WERI-Rb-1 (cell line): ENCODE measurements around the gene OSTC.

Experiments
- DNase-seq: peaks from one replicate; pipeline ENCODE4 v3.0.0-alpha.2; 2020
- H3K27ac ChIP-seq: fragments of 250-450 bp; sonication (Bioruptor Pico); 2 replicates; pipeline ENCODE4 v1.5.1; 2020; ENCODE audit warnings: mild to moderate bottlenecking, moderate library complexity
- H3K27me3 ChIP-seq: fragments of 250-450 bp; sonication (Bioruptor Pico); 2 replicates; pipeline ENCODE4 v1.5.1; 2021; ENCODE audit warnings: mild to moderate bottlenecking, low read depth, moderate library complexity; ENCODE audit not compliant: insufficient read depth, severe bottlenecking
- H3K36me3 ChIP-seq: fragments of 250-450 bp; sonication (Bioruptor Pico); 2 replicates; pipeline ENCODE4 v1.5.1; 2020; ENCODE audit warnings: mild to moderate bottlenecking, moderate library complexity
- H3K4me3 ChIP-seq: 2 replicates; pipeline ENCODE4 v1.5.1; 2011; ENCODE audit warnings: low read depth, mild to moderate bottlenecking, control low read depth, low read length
- H3K9me3 ChIP-seq: fragments of 250-450 bp; sonication (Bioruptor Pico); 2 replicates; pipeline ENCODE4 v1.5.1; 2021; ENCODE audit warnings: mild to moderate bottlenecking, moderate library complexity; ENCODE audit not compliant: severe bottlenecking
- CTCF ChIP-seq: IDR thresholded peaks from 2 replicates; pipeline ENCODE4 v1.5.1; 2011; ENCODE audit warnings: low read depth, mild to moderate bottlenecking, control low read depth, inconsistent platforms, low read length

Gene OSTC

GRCh38 chr4:108696160-108696559 lies 45.8 kb downstream of the OSTC start:
- Histone ChIP-seq H3K36me3 (no peaks in the 10 kb centered on the region), H3K27me3 (no peaks in the 10 kb centered on the region), H3K4me3 (no peak overlapping the region), H3K27ac (no peak overlapping the region), H3K9me3 (no peaks in the 10 kb centered on the region)
- no peak for TF ChIP-seq CTCF
- no peak for DNase-seq

DNA sequence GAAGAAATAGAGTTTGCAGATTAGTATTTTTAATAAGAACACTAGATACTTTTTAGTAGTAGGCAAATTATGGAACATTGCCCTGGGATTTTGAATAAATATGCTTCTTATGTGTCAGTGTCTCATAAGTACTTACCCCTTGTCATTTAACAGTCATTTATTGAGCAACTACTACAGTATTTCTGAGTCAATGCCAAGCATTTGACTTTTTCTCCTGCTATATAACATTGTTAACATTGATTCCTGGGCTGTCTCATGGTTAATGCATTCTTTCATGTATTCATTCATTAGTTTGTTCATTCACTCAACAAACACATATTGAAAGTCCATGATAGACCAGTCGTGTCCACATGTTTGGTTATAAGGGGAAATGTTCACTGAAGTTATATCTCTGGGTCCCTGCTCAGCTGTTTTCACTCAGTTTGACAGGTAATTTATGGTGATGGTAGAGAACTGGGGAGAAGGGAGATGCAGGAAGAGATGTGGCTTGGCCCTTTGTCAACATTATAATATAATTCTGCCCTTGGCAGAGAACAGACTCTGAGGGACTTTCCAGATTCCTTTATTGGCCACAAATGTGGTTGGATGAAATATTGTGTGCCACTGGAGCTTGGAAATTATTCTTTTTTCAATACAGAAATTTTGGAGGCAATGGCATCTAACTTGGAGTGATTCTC lies 49.8 kb downstream of the OSTC start:
- no peaks in the 10 kb centered on the region for H3K27me3 ChIP-seq
- no peak for TF ChIP-seq CTCF
- H3K9me3 ChIP-seq = no peaks in the 10 kb centered on the region
- no peak for DNase-seq
- H3K27ac ChIP-seq = no peak overlapping the region
- H3K36me3 ChIP-seq = no peaks in the 10 kb centered on the region
- no peak overlapping the region for H3K4me3 ChIP-seq

DNA sequence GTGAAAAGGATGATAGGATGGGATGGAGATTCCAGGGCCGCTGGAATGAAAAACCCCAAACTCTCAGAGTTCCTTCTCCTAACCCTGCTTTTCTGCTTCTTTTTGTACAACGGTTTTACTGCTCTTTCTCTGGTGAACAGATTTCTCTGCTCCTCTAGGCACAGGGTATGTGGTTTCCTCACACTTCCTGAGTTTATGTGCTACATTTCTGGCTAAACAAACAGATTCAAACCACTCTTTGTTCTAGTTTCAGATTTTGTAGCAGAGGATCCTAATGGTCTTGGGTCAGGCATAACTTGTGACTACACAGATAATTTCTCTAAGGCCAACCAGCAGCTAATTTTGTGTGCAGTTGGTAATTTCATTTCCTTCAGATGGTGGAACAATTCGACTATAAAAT lies 52.6 kb downstream of the OSTC start:
- H3K4me3 ChIP-seq = no peak overlapping the region
- TF ChIP-seq CTCF = no peak
- H3K27me3 ChIP-seq = no peaks in the 10 kb centered on the region
- H3K27ac ChIP-seq = no peak overlapping the region
- no peaks in the 10 kb centered on the region for H3K9me3 ChIP-seq
- H3K36me3 ChIP-seq = no peaks in the 10 kb centered on the region
- no peak for DNase-seq

GRCh38 chr4:108703370-108703769 lies 53.0 kb downstream of the OSTC start:
- H3K9me3 ChIP-seq = no peaks in the 10 kb centered on the region
- TF ChIP-seq CTCF = no peak
- DNase-seq = no peak
- H3K36me3 ChIP-seq = no peaks in the 10 kb centered on the region
- H3K27me3 ChIP-seq = no peaks in the 10 kb centered on the region
- no peak overlapping the region for H3K27ac ChIP-seq
- H3K4me3 ChIP-seq = no peak overlapping the region

DNA sequence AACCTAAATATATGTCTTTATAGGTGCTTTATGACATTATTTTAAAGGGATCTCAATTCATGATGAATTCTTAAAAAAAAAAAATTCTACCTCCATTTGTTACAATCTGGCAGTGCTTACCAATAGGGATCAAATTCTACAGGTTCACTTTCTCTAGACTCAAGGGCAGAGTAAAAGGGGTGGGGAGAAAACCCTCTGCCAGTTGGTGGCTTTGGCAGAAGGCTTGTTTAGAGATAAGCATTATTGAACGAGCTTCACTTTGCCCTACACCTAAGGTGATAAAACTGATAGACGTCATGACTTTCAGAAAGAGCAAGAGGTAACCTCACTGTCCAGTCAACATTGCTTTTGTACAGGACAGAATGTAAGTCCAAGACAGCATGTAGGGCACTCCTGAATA lies 53.6 kb downstream of the OSTC start:
- Histone ChIP-seq H3K27ac (no peak overlapping the region), H3K9me3 (no peaks in the 10 kb centered on the region), H3K4me3 (no peak overlapping the region), H3K36me3 (no peaks in the 10 kb centered on the region), H3K27me3 (no peaks in the 10 kb centered on the region)
- DNase-seq = no peak
- no peak for TF ChIP-seq CTCF

- Histone ChIP-seq H3K9me3 (no peaks in the 10 kb centered on the region), H3K27me3 (no peaks in the 10 kb centered on the region), H3K4me3 (no peak overlapping the region), H3K27ac (no peak overlapping the region), H3K36me3 (no peaks in the 10 kb centered on the region)
- no peak for TF ChIP-seq CTCF
- no peak for DNase-seq
Observed at GRCh38 chr4:108706289-108706688, 55.9 kb downstream of the OSTC start.
